Fibroblast of the aortic adventitia (primary cell): ENCODE data around the gene ADGRB3. TPM values are rescaled to one million over a fixed set of nuclear protein-coding genes. Genes with fewer than 3 reads are reported as not detected.

Experiments used
- DNase-seq: peaks from one replicate; pipeline ENCODE4 v3.0.0-alpha.2; 2010; ENCODE audit warnings: low read depth
- H3K4me3 ChIP-seq: 2 replicates; pipeline ENCODE4 v1.5.1; 2011; ENCODE audit warnings: low read depth, mild to moderate bottlenecking, control low read depth, low read length, moderate library complexity
- total RNA-seq: library from RNA; depleted of rRNA; stranded (reverse); fragments of >200 nt; gene quantifications from 2 replicates; pipeline ENCODE4 v1.2.3, GENCODE V29; 2012; ENCODE audit warnings: low replicate concordance
- TF ChIP-seq, protein P1 (sequence below): IDR thresholded peaks from 2 replicates; pipeline ENCODE4 v1.5.1; 2011; ENCODE audit warnings: mild to moderate bottlenecking, low read length, control low read depth, inconsistent platforms; ENCODE audit not compliant: insufficient read depth

The ADGRB3 gene
- total RNA-seq, 1 donor: 1.4 TPM

DNA sequence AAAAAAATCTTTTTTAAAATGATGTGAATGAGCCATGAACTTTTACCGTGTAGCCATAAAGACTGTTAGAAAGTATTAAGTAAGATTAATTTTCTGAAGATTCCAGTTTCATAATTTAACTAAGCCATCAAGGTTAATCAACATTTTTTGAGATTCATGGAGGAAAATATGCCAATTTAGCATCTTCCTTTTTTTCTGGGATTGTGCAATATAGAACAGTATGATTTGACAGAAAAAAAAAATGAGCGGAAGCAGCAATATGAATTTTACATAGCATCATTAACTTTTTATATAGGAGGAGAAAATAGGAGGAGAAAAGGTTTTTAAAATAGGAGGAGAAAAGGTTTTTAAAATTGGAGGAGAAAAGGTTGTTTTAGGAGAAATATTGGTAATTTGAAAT lies 306.3 kb downstream of the ADGRB3 start:
- DNase-seq: no peak
- TF ChIP-seq, protein P1, sequence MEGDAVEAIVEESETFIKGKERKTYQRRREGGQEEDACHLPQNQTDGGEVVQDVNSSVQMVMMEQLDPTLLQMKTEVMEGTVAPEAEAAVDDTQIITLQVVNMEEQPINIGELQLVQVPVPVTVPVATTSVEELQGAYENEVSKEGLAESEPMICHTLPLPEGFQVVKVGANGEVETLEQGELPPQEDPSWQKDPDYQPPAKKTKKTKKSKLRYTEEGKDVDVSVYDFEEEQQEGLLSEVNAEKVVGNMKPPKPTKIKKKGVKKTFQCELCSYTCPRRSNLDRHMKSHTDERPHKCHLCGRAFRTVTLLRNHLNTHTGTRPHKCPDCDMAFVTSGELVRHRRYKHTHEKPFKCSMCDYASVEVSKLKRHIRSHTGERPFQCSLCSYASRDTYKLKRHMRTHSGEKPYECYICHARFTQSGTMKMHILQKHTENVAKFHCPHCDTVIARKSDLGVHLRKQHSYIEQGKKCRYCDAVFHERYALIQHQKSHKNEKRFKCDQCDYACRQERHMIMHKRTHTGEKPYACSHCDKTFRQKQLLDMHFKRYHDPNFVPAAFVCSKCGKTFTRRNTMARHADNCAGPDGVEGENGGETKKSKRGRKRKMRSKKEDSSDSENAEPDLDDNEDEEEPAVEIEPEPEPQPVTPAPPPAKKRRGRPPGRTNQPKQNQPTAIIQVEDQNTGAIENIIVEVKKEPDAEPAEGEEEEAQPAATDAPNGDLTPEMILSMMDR: no peak
- H3K4me3 ChIP-seq: no peak overlapping the region

GRCh38 chr6:68947721-68948120 lies 312.6 kb downstream of the ADGRB3 start:
- TF ChIP-seq, protein P1: no peak
- H3K4me3 ChIP-seq: no peak overlapping the region
- no peak for DNase-seq

DNA sequence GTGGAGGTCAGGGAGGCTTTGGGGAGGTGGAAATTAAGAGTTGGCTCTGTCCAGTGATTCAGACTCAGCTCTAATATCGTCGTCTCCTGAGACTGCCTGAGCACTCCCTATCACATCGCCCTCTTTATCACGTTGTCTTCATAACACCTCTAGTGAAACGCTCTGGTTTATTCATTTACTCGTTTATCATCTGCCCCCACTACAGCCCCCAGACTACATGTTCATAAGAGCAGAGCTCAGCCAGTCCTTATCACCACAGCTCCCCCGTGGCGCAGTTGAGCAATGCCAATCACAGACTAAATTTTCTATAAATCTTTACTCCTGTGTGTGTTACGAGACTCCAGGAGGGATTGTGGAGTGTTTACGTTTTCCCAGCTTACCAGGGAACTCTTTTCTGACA lies 316.2 kb downstream of the ADGRB3 start:
- no peak for DNase-seq
- no peak overlapping the region for H3K4me3 ChIP-seq
- TF ChIP-seq, protein P1: no peak

DNA sequence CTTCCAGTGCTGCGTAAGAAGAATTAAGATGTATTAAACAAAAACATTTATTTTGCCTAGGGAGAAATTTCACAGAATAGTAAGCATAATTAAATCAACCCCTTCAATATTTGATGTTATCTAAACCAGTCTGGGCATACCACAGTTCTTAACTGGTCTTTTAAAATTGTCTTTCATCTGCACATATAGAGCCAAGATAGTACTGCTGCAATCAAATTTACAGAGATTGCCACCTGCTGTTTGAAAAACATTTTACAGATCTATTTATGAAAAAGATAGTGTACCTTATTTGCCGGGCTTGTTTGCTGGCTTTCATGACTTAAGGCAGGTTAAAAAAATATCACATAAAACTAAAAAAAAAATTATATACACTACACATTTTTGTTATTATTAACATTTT lies 323.2 kb downstream of the ADGRB3 start:
- peak; percentile 5 for DNase-seq
- TF ChIP-seq, protein P1: no peak
- no peak overlapping the region for H3K4me3 ChIP-seq

- TF ChIP-seq, protein P1: peak; percentile 89
- DNase-seq: peak; percentile 60
- no peak overlapping the region for H3K4me3 ChIP-seq
These were observed 332.6 kb downstream of the ADGRB3 start for GRCh38 chr6:68967549-68968300.

DNA sequence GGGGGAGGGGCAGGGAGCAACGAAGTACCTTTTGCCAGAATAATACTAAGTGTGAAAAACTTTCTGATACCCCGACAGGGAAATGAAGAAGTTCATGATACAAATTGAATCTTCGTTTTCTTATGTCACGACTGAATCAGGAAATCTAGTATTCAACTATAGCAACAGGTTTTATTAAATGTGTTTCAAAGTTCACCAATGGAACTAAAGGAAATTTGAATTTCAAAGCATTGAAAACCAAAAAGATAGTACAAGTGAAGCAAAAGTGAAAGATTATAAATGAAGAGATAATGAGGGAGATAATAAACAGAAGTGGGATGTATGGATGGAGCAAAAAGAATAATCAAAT lies 333.2 kb downstream of the ADGRB3 start:
- H3K4me3 ChIP-seq: no peak overlapping the region
- TF ChIP-seq, protein P1: no peak
- DNase-seq: no peak

- H3K4me3 ChIP-seq: no peak overlapping the region
- DNase-seq: no peak
- TF ChIP-seq, protein P1: no peak
These were observed 338.0 kb downstream of the ADGRB3 start for GRCh38 chr6:68973066-68973465.
